ENCODE measurements around the gene RNF31. TPM values are rescaled to one million over a fixed set of nuclear protein-coding genes. Genes with fewer than 3 reads are reported as not detected.

RNF31 gene
- total and polyA plus RNA-seq, 2 of the 13 experiments (the other 11 are each of a cell fraction or from before 2014, with no cell fraction given): 48.2 to 86.8 TPM

- peak; percentile 100 for TF ChIP-seq ARID4A (CRISPR knock-in tag; IDR thresholded peaks at IDR 0.05; ENCODE audit: borderline replicate concordance)
- TF ChIP-seq FOXM1 (CRISPR knock-in tag; IDR thresholded peaks at IDR 0.05): no peak
- no peak for TF ChIP-seq EZH2 (conservative IDR thresholded peaks at IDR 0.05; ENCODE audit: low read depth, low read length)
- TF ChIP-seq, protein P1, sequence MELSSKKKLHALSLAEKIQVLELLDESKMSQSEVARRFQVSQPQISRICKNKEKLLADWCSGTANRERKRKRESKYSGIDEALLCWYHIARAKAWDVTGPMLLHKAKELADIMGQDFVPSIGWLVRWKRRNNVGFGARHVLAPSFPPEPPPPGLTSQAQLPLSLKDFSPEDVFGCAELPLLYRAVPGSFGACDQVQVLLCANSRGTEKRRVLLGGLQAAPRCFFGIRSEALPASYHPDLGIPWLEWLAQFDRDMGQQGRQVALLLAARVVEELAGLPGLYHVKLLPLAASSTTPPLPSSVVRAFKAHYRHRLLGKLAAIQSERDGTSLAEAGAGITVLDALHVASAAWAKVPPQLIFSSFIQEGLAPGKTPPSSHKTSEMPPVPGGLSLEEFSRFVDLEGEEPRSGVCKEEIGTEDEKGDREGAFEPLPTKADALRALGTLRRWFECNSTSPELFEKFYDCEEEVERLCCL (CRISPR knock-in tag; IDR thresholded peaks at IDR 0.05; ENCODE audit: borderline replicate concordance): peak; percentile 81
- no peak for TF ChIP-seq MAFF (IDR thresholded peaks at IDR 0.05; ENCODE audit: low read depth, low read length)
- peak; percentile 95 for TF ChIP-seq MED13 (CRISPR knock-in tag; IDR thresholded peaks at IDR 0.05)
- no peak for TF ChIP-seq CENPX (CRISPR knock-in tag; IDR thresholded peaks at IDR 0.05)
- TF ChIP-seq, protein P2, sequence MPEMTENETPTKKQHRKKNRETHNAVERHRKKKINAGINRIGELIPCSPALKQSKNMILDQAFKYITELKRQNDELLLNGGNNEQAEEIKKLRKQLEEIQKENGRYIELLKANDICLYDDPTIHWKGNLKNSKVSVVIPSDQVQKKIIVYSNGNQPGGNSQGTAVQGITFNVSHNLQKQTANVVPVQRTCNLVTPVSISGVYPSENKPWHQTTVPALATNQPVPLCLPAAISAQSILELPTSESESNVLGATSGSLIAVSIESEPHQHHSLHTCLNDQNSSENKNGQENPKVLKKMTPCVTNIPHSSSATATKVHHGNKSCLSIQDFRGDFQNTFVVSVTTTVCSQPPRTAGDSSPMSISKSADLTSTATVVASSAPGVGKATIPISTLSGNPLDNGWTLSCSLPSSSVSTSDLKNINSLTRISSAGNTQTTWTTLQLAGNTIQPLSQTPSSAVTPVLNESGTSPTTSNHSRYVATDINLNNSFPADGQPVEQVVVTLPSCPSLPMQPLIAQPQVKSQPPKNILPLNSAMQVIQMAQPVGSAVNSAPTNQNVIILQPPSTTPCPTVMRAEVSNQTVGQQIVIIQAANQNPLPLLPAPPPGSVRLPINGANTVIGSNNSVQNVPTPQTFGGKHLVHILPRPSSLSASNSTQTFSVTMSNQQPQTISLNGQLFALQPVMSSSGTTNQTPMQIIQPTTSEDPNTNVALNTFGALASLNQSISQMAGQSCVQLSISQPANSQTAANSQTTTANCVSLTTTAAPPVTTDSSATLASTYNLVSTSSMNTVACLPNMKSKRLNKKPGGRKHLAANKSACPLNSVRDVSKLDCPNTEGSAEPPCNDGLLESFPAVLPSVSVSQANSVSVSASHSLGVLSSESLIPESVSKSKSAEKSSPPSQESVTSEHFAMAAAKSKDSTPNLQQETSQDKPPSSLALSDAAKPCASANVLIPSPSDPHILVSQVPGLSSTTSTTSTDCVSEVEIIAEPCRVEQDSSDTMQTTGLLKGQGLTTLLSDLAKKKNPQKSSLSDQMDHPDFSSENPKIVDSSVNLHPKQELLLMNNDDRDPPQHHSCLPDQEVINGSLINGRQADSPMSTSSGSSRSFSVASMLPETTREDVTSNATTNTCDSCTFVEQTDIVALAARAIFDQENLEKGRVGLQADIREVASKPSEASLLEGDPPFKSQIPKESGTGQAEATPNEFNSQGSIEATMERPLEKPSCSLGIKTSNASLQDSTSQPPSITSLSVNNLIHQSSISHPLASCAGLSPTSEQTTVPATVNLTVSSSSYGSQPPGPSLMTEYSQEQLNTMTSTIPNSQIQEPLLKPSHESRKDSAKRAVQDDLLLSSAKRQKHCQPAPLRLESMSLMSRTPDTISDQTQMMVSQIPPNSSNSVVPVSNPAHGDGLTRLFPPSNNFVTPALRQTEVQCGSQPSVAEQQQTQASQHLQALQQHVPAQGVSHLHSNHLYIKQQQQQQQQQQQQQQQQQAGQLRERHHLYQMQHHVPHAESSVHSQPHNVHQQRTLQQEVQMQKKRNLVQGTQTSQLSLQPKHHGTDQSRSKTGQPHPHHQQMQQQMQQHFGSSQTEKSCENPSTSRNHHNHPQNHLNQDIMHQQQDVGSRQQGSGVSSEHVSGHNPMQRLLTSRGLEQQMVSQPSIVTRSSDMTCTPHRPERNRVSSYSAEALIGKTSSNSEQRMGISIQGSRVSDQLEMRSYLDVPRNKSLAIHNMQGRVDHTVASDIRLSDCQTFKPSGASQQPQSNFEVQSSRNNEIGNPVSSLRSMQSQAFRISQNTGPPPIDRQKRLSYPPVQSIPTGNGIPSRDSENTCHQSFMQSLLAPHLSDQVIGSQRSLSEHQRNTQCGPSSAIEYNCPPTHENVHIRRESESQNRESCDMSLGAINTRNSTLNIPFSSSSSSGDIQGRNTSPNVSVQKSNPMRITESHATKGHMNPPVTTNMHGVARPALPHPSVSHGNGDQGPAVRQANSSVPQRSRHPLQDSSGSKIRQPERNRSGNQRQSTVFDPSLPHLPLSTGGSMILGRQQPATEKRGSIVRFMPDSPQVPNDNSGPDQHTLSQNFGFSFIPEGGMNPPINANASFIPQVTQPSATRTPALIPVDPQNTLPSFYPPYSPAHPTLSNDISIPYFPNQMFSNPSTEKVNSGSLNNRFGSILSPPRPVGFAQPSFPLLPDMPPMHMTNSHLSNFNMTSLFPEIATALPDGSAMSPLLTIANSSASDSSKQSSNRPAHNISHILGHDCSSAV (CRISPR knock-in tag; IDR thresholded peaks at IDR 0.05; ENCODE audit: borderline replicate concordance): peak; percentile 97; the same call in 1 of the 2 replicates
- peak; percentile 89; the same call in 1 of the 2 replicates for TF ChIP-seq ZNF572 (CRISPR knock-in tag; IDR thresholded peaks at IDR 0.05)
- peak; percentile 90 for TF ChIP-seq SIX4 (CRISPR knock-in tag; IDR thresholded peaks at IDR 0.05)
- TF ChIP-seq ZKSCAN1 (IDR thresholded peaks at IDR 0.05; ENCODE audit: low read length): peak; percentile 86; the same call in 1 of the 2 replicates
- peak; percentile 99; the same call in 1 of the 2 replicates for TF ChIP-seq ZNF569 (CRISPR knock-in tag; IDR thresholded peaks at IDR 0.05; ENCODE audit: borderline replicate concordance)
- peak; percentile 99 for TF ChIP-seq KMT2A (CRISPR knock-in tag; IDR thresholded peaks at IDR 0.05)
- TF ChIP-seq ZBTB21 (CRISPR knock-in tag; IDR thresholded peaks at IDR 0.05): peak; percentile 83
- TF ChIP-seq ZNF124 (CRISPR knock-in tag; IDR thresholded peaks at IDR 0.05): no peak; the same call in none of the 2 replicates
- peak; percentile 98 for TF ChIP-seq SRSF1 (optimal IDR thresholded peaks at IDR 0.05; ENCODE audit: low read depth, low read length)
Observed at GRCh38 chr14:24188251-24189058, 41.2 kb downstream of the RNF31 start, which contains the start of gene IPO4 (continued).

Data from HepG2 (cell line).